IPS-15b (cell line): ENCODE measurements around the gene VCPKMT.

Experiments
- H3K27me3 ChIP-seq: one replicate; pipeline ENCODE4 v1.6.1; 2013; ENCODE audit warnings: low read length; ENCODE audit not compliant: control insufficient read depth, insufficient read depth
- H3K36me3 ChIP-seq: one replicate; pipeline ENCODE4 v1.6.1; 2013; ENCODE audit warnings: low read length; ENCODE audit not compliant: control insufficient read depth, insufficient read depth
- H3K4me1 ChIP-seq: one replicate; pipeline ENCODE4 v1.6.1; 2013; ENCODE audit warnings: mild to moderate bottlenecking, low read length; ENCODE audit not compliant: control insufficient read depth, insufficient read depth
- H3K4me3 ChIP-seq: one replicate; pipeline ENCODE4 v1.5.1; 2013; ENCODE audit warnings: low read depth, low read length
- H3K9ac ChIP-seq: one replicate; pipeline ENCODE4 v1.6.1; 2013; ENCODE audit warnings: low read depth, mild to moderate bottlenecking, low read length
- H3K9me3 ChIP-seq: one replicate; pipeline ENCODE4 v1.6.1; 2013; ENCODE audit warnings: mild to moderate bottlenecking, low read length; ENCODE audit not compliant: control insufficient read depth, insufficient read depth

The VCPKMT gene

DNA sequence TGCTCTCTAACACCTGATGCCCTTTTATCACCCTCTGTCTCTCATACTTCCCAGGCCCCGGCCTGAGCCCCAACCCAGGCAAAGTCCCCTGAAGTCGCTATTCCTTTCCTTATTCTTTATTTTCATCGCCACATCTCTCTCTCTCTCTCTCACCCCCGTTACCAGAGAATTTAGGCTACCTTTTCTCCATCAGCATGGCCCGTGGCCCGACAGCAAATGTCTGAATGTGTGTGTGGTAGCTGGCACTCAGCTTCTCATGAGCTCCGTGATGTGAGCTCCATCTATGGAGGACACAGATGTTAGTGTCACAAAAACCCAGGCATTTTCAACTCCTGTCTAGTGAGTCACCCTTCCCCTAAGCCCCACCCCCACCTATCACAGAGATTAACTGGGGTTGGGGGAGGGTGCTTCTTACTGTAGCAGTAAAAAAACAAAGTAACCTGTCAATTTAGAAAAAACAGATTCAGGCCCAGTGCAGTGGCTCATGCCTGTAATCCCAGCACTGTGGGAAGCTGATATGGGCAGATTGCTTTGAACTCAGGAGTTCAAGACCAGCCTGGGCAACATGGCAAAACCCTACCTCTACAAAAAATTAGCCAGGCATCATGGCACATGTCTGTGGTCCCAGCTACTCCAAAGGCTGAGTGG lies 53.8 kb downstream of the VCPKMT start:
- H3K4me3 ChIP-seq: no peak overlapping the region
- no peaks in the 10 kb centered on the region for H3K36me3 ChIP-seq
- H3K9ac ChIP-seq: no peak overlapping the region
- H3K4me1 ChIP-seq: no peaks in the 10 kb centered on the region
- H3K9me3 ChIP-seq: no peaks in the 10 kb centered on the region
- H3K27me3 ChIP-seq: no peaks in the 10 kb centered on the region

DNA sequence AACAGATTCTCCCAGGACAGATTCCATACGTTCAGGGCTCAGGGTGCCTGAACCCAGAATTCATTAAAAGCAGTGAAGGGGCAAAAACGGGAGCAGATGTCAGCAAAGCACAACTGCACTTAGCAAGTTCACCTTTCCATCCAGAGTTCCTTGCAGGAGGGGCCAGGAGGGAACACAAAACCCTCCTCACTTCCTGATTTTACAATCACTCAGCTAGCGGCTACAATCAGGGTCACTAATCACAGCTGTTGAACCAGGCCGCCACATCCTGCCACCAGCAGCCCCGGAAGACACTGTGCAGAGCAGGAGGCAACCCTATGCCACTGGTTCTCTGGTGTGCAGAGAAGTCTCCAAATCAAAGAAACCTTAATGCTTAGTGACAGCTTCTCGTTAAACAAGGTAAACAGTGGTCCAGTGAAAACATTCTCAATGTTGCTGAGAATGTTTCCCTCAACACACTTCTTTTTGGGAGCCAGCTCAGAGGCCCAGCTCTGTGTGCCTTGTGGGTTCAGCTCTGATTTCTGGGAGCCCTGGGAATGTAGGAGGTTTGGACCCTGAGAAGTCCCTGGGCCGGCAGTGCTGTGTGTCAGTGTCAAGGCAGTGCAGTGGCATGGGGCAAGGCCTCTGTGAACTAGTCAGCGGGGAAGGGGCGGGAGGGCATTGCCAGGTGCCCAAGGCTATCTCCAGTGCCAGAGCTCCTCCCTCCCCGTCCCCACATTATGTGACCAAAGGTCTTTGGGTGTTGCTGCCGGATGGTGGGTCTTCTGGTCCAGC lies 54.5 kb downstream of the VCPKMT start:
- Histone ChIP-seq H3K27me3 (no peaks in the 10 kb centered on the region), H3K4me3 (no peak overlapping the region), H3K9me3 (no peaks in the 10 kb centered on the region), H3K4me1 (no peaks in the 10 kb centered on the region), H3K36me3 (no peaks in the 10 kb centered on the region), H3K9ac (no peak overlapping the region)

DNA sequence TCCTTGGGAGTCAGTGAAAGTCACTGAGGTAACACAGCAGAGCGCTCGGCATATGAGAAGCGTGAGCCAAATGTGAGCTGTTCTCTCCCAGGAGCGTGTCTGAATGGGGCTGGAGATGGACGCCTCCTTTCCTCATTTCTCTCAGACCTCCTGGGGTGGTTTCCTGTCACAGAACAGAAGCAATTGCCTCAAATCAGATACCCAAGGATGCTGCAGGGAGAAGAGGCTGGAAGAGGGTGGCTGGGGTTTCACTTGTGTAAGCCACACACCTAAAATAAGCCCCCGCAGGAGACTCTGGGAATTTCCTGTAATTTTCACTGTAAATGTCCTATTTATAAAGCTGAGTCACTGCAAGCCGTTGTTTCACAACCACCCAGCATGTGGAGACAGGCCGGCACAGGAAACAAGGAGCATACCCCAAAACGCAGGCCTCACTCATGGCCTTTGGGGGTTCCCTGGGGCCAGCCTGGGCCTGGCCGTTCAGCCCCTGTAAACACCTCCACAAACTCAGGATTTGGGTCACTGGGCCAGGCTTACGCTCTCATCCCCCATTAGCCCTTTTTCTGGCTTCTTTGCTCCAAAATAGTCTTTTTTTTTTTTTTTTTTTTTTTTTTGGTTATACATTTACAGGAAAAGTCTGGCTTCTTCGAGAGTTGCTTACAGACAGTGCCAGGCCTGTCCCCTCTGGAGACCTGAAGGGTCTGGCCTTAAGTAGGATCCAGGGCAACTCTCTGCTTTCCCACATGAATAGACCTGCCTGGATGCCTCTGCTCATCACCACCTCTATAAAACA lies 55.3 kb downstream of the VCPKMT start:
- no peaks in the 10 kb centered on the region for H3K27me3 ChIP-seq
- no peaks in the 10 kb centered on the region for H3K4me1 ChIP-seq
- no peak overlapping the region for H3K4me3 ChIP-seq
- no peak overlapping the region for H3K9ac ChIP-seq
- no peaks in the 10 kb centered on the region for H3K36me3 ChIP-seq
- no peaks in the 10 kb centered on the region for H3K9me3 ChIP-seq

DNA sequence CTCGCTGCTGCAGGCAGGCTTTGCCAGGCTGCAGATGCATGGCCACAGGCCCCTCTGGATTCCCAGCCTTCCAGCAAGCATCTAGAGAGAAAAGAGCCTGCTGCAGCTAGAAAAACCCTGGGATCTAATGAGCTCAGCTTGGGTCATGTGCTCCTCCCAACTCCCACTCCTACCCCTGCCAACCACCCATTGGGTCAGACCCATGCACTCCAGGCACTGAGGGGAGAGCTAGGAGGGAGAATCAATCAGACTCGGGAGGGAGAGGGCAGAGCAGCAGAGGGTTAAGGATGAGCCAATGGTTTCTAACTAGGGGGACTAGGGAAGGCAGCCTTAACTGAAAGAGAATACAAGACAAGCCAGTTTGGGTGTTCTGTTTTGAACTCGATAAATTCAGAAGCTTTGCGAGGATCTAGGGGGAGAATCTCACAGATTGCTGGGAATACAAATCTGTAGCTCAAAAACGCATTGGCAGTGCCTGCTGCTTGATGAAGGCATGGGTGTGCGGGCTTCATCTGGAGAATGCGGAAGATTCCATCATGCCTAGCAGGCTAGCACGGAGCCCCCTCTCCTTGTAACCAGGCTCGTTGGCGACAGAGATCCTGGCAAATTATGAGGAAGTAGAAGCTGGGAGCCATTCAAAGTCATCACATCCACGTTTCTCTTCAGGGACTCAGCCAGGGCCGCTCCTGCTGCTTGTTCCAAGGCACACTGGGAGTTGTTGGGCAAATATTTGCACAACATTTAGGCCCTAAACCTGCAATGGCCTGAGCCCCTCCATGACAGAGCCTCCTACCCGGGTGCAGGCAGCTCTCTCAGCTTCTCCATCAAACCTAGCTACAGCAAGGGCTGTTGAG lies 56.4 kb downstream of the VCPKMT start:
- H3K9ac ChIP-seq: no peak overlapping the region
- no peaks in the 10 kb centered on the region for H3K4me1 ChIP-seq

More for the DNA sequence above, 56.4 kb downstream of the VCPKMT start:
- H3K9me3 ChIP-seq: no peaks in the 10 kb centered on the region
- no peak overlapping the region for H3K4me3 ChIP-seq
- H3K36me3 ChIP-seq: no peaks in the 10 kb centered on the region
- H3K27me3 ChIP-seq: no peaks in the 10 kb centered on the region
